Transverse colon (tissue), 4 donors: ENCODE measurements around the gene TRABD2B. TPM values are rescaled to one million over a fixed set of nuclear protein-coding genes. Genes with fewer than 3 reads are reported as not detected.

Experiments
- DNase-seq: peaks from one replicate; pipeline ENCODE4 v3.0.0-alpha.2; 2019
- H3K27ac ChIP-seq, 4 donors: fragments of 200-600 bp; sonication (generic); 2 replicates each; pipeline ENCODE4 v1.5.1; 2016 to 2018; ENCODE audit warnings: inconsistent platforms in 4 of 4
- H3K27me3 ChIP-seq: fragments of 200-600 bp; sonication (generic); 2 replicates; pipeline ENCODE4 v1.5.1; 2017; ENCODE audit warnings: inconsistent platforms
- H3K36me3 ChIP-seq, 4 donors: fragments of 200-600 bp; sonication (generic); 2 replicates each; pipeline ENCODE4 v1.5.1; 2017 to 2019; ENCODE audit warnings: inconsistent platforms in 4 of 4
- H3K4me1 ChIP-seq, 4 donors: fragments of 200-600 bp; sonication (generic); 2 replicates each; pipeline ENCODE4 v1.5.1; 2017 to 2020; ENCODE audit warnings: inconsistent platforms in 4 of 4
- H3K4me3 ChIP-seq, 4 donors: fragments of 200-600 bp; sonication (generic); 1 replicate in 1 of 4; 2 replicates in 3 of 4; pipeline versions ENCODE4 v1.5.1 to v1.6.1; 2017 to 2019; ENCODE audit warnings: inconsistent platforms in 4 of 4
- H3K9me3 ChIP-seq, 2 donors: fragments of 200-600 bp; sonication (generic); 2 replicates each; pipeline ENCODE4 v1.5.1; 2017 to 2019; ENCODE audit warnings: inconsistent platforms in 2 of 2
- EP300 ChIP-seq: sonication (generic); formaldehyde crosslinking; IDR thresholded peaks from one replicate; pipeline ENCODE4 v1.6.1; 2017; ENCODE audit warnings: antibody characterized with exemption, low read depth
- POLR2A ChIP-seq: fragments of 450-650 bp; IDR thresholded peaks from one replicate; pipeline ENCODE4 v1.6.1; 2016; ENCODE audit warnings: antibody characterized with exemption, mild to moderate bottlenecking, moderate library complexity
- POLR2AphosphoS5 ChIP-seq, 3 donors: sonication (generic); formaldehyde crosslinking; IDR thresholded peaks; one replicate each; pipeline ENCODE4 v1.6.1; 2016; ENCODE audit warnings: antibody characterized with exemption in 3 of 3
- WGBS, 2 donors: methylation state at CpG; one replicate each; pipeline ENCODE4 v1.1.5; 2018; ENCODE audit warnings: low coverage in 1 of 2; 5-methylcytosine and 5-hydroxymethylcytosine counted together
- in situ Hi-C, 4 donors: fragments of 200-750 bp; cut with MboI; loops; one replicate each; pipeline versions ENCODE4 v1.15.0 to v1.15.1; 2017; ENCODE audit warnings: low sequenced_read_pairs in 3 of 4, low pct_ligation_motif_present in 1 of 4, low pct_unique_long_range_greater_than_20kb in 1 of 4
- intact Hi-C: fragments of 100-400 bp; cut with DNase I; formaldehyde crosslinking; loops from one replicate; pipeline ENCODE4 v1.15.1; 2023; ENCODE audit warnings: low total_unique reads
- total RNA-seq, 4 donors: library from RNA; depleted of rRNA; stranded (reverse); fragments of >200 nt; gene quantifications; one replicate each; pipeline ENCODE4 v1.1.0, GENCODE V29; 2016
- TF ChIP-seq, protein P1 (sequence below), 5 experiments: fragments of 200-600 bp in 3 of 5; fragments of 450-650 bp in 2 of 5; sonication (generic) in 3 of 5; IDR thresholded peaks; 1 replicate in 2 of 5; 2 replicates in 3 of 5; pipeline ENCODE4 v1.5.1; 2016 to 2017; ENCODE audit warnings: antibody characterized with exemption in 5 of 5, inconsistent platforms in 3 of 5, mild to moderate bottlenecking in 2 of 5, moderate library complexity in 1 of 5

Gene TRABD2B
- total RNA-seq, 4 donors from 2014 or later: 0.27 to 0.48 (median 0.37) TPM; not detected in 1

DNA sequence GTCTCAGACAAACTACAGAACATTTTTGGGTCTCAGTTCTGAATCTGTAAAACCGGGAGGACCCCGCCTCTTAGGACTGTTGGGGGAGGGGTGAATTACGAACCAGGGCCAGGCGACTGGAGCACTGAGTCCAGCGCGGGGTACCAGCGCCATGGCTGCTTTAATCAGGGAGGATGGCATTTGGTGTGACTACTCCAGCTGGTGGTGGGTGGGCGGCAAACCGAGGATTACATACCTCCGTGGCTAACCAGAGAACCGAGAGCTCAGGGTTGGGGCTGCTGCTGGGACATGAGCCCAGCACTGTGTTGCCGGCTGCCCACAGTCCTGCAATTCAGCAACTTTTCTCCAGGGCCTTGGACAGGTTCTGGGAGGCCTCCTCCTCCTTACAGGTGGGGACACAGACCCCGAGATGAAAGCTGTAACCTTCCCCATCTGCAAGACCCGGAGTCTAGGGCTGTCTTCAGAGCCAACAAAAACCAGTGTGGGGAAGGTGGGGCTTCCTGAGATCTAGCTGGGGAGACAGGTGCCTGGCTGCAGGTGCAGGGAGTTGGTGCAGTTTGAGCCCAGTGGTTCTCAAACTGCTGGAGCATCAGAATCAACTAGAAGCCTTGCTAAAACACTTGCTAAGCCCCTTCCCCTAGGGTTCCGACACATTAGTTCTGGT, 285.9 kb downstream of the TRABD2B start:
- Histone ChIP-seq H3K4me1 (peaks cover 10 to 26% (median 22%) of the 10 kb centered on the region in 4 donors), H3K27me3 (peaks cover 70% of the 10 kb centered on the region), H3K27ac (no peak overlapping the region), H3K36me3 (no peaks in the 10 kb centered on the region), H3K4me3 (no peak overlapping the region), H3K9me3 (no peaks in the 10 kb centered on the region)
- intact Hi-C loops (loop anchor here (5.0 kb wide), 2 partner anchors 514 to 534 kb away; no protein-coding TSS in a partner anchor), in situ Hi-C loops (loop anchor here (5.0 to 25.0 kb wide), 6 partner anchors 174 to 524 kb away; partner anchors contain the start of genes PDZK1IP1 (in 4 of the 4) and FOXD2 (in 1 of the 4))
- 56% methylated on average over 14 of the region's 15 CpGs; no CpG with 5 or more reads in 1 of the 2 donors for WGBS, 2 donors
- DNase-seq: no peak
- TF ChIP-seq, protein P1, sequence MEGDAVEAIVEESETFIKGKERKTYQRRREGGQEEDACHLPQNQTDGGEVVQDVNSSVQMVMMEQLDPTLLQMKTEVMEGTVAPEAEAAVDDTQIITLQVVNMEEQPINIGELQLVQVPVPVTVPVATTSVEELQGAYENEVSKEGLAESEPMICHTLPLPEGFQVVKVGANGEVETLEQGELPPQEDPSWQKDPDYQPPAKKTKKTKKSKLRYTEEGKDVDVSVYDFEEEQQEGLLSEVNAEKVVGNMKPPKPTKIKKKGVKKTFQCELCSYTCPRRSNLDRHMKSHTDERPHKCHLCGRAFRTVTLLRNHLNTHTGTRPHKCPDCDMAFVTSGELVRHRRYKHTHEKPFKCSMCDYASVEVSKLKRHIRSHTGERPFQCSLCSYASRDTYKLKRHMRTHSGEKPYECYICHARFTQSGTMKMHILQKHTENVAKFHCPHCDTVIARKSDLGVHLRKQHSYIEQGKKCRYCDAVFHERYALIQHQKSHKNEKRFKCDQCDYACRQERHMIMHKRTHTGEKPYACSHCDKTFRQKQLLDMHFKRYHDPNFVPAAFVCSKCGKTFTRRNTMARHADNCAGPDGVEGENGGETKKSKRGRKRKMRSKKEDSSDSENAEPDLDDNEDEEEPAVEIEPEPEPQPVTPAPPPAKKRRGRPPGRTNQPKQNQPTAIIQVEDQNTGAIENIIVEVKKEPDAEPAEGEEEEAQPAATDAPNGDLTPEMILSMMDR (IDR thresholded peaks at IDR 0.05): no peak
- TF ChIP-seq POLR2A (no peak), EP300 (no peak), POLR2AphosphoS5 (IDR thresholded peaks at IDR 0.05) (no peak)

Other genes with a start within 250 kb of the TRABD2B start
- 10 to 100 TPM in 1 of 4 donors, 1 to 10 TPM in 2, not detected in 1; 2.2 to 15.2 (median 3.0) TPM for gene SLC5A9, start 225.3 kb upstream of the TRABD2B start, total RNA-seq